K562 (cell line): ENCODE measurements around the gene HERPUD2. TPM values are rescaled to one million over a fixed set of nuclear protein-coding genes. Genes with fewer than 3 reads are reported as not detected.
A peak's percentile ranks its signal among the peaks of the same experiment; 100 is the strongest.

Experiments
- BDP1 ChIP-seq: IDR thresholded peaks from 3 replicates; pipeline ENCODE4 v1.6.1; 2011; ENCODE audit not compliant: insufficient read length, insufficient read depth
- DPF2 ChIP-seq: fragments of 450-650 bp; IDR thresholded peaks from 2 replicates; pipeline ENCODE4 v1.6.1; 2016
- GATA2 ChIP-seq: sonication (generic); formaldehyde crosslinking; IDR thresholded peaks from 2 replicates; pipeline ENCODE4 v1.4.0; 2020; ENCODE audit warnings: mild to moderate bottlenecking, missing genetic modification reagents
- MAZ ChIP-seq, 2 experiments: fragments of 450-650 bp in 1 of 2; sonication (generic) in 1 of 2; formaldehyde crosslinking; IDR thresholded peaks in 1 of 2; conservative IDR thresholded peaks in 1 of 2; 2 replicates each; pipeline versions ENCODE4 v1.4.0 to v1.5.0; 2020; ENCODE audit warnings: mild to moderate bottlenecking in 1 of 2, missing genetic modification reagents in 1 of 2
- RAD51 ChIP-seq: fragments of 450-650 bp; IDR thresholded peaks from 2 replicates; pipeline ENCODE4 v1.7.1; 2016; ENCODE audit warnings: low read depth, mild to moderate bottlenecking, borderline replicate concordance
- SMAD4 ChIP-seq: fragments of 250-450 bp; sonication (Bioruptor Pico); conservative IDR thresholded peaks from 2 replicates; pipeline ENCODE4 v1.8.0; 2021; ENCODE audit warnings: inconsistent platforms, mild to moderate bottlenecking, moderate library complexity
- STAG1 ChIP-seq: sonication (generic); formaldehyde crosslinking; IDR thresholded peaks from 2 replicates; pipeline ENCODE4 v1.5.0; 2020; ENCODE audit warnings: missing genetic modification reagents, borderline replicate concordance
- ZEB2 ChIP-seq: fragments of 450-650 bp; IDR thresholded peaks from 2 replicates; pipeline ENCODE4 v1.6.1; 2016
- polyA plus RNA-seq, 8 experiments: library from polyadenylated mRNA; depleted of rRNA in 4 of 8; stranded (reverse) in 5 of 8; unstranded in 3 of 8; fragments of >200 nt; fragmentation: Nextera tagmentation in 2 of 8; fragmentation: Illumina TruSeq in 1 of 8; extraction: Ambion mirVana in 2 of 8; extraction: Trizol in 1 of 8; gene quantifications; 2 replicates each; pipeline versions ENCODE4 v1.2.1 to v1.2.3, GENCODE V29; 2011 to 2014; ENCODE audit warnings: inconsistent platforms in 1 of 8, missing spikeins in 1 of 8
- total RNA-seq, 7 experiments: library from RNA; depleted of rRNA in 6 of 7; stranded (reverse); fragments of >200 nt in 6 of 7; fragmentation: Illumina TruSeq in 2 of 7; extraction: Trizol in 2 of 7; gene quantifications; 2 replicates each; pipeline versions ENCODE4 v1.2.1 to v1.2.3, GENCODE V29; 2011 to 2021; ENCODE audit warnings: low replicate concordance in 1 of 7
- TF ChIP-seq, protein P1 (sequence below): fragments of 150-350 bp; conservative IDR thresholded peaks from 2 replicates; pipeline ENCODE4 v1.6.1; 2014; ENCODE audit warnings: low read length
- TF ChIP-seq, protein P2 (sequence below): IDR thresholded peaks from 2 replicates; pipeline ENCODE4 v1.6.1; 2011; ENCODE audit warnings: borderline replicate concordance, low read depth, mild to moderate bottlenecking, moderate library complexity, low read length; ENCODE audit not compliant: insufficient read depth, poor library complexity, severe bottlenecking
- TF ChIP-seq, protein P3 (sequence below), 3 experiments: fragments of 200-800 bp in 1 of 3; sonication (Bioruptor generic) in 1 of 3; sonication (generic) in 1 of 3; formaldehyde crosslinking in 1 of 3; IDR thresholded peaks; 2 replicates each; pipeline versions ENCODE4 v1.6.1 to v1.8.0; 2016 to 2022; ENCODE audit warnings: mild to moderate bottlenecking in 2 of 3, missing compliant biosample characterization in 2 of 3, missing genetic modification characterization in 2 of 3, missing genetic modification reagents in 1 of 3
- TF ChIP-seq, protein P4 (sequence below), 2 experiments: IDR thresholded peaks; 2 replicates each; pipeline ENCODE4 v1.6.1; 2011; ENCODE audit warnings: borderline replicate concordance in 1 of 2, control low read depth in 1 of 2, low read depth in 1 of 2, low read length in 1 of 2, mild to moderate bottlenecking in 1 of 2, mixed read lengths in 1 of 2, moderate library complexity in 1 of 2; ENCODE audit not compliant: insufficient read depth in 1 of 2, insufficient read length in 1 of 2, poor library complexity in 1 of 2, severe bottlenecking in 1 of 2; ENCODE audit errors: extremely low read depth in 1 of 2

Gene HERPUD2
- total and polyA plus RNA-seq, 9 of the 15 experiments (the other 6 are each of a cell fraction or from before 2014, with no cell fraction given): 4.1 to 28.5 (median 12.3) TPM

DNA sequence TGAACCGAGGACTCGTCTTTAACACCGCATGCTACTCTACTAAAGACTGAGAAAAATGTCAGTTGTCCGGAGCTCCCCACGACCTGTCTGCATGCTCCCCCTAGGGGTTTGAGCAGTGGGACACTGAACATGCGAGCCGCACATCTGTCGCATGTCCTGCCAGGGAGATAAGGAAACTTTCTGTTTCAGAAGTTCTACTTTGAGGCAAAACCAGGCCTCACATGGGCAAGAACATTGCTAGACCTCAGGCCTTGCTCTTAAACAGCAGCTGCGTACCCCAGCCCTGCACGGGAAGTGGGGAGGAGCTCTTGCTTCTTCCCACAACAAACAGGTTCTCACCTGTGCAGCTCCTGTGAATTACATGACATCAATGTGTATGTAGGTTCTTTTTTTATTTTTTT lies 30.3 kb upstream of the HERPUD2 start (continued):
- TF ChIP-seq, protein P1, sequence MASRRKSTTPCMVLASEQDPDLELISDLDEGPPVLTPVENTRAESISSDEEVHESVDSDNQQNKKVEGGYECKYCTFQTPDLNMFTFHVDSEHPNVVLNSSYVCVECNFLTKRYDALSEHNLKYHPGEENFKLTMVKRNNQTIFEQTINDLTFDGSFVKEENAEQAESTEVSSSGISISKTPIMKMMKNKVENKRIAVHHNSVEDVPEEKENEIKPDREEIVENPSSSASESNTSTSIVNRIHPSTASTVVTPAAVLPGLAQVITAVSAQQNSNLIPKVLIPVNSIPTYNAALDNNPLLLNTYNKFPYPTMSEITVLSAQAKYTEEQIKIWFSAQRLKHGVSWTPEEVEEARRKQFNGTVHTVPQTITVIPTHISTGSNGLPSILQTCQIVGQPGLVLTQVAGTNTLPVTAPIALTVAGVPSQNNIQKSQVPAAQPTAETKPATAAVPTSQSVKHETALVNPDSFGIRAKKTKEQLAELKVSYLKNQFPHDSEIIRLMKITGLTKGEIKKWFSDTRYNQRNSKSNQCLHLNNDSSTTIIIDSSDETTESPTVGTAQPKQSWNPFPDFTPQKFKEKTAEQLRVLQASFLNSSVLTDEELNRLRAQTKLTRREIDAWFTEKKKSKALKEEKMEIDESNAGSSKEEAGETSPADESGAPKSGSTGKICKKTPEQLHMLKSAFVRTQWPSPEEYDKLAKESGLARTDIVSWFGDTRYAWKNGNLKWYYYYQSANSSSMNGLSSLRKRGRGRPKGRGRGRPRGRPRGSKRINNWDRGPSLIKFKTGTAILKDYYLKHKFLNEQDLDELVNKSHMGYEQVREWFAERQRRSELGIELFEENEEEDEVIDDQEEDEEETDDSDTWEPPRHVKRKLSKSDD: no peak
- TF ChIP-seq GATA2 (CRISPR knock-in tag) (peak; percentile 50), STAG1 (CRISPR knock-in tag) (no peak), BDP1 (no peak), ZEB2 (no peak), RAD51 (no peak), SMAD4 (CRISPR knock-in tag) (0 out of 2 replicates have a peak, but pooled peaks have one; percentile 18), MAZ (CRISPR knock-in tag; conservative IDR thresholded peaks at IDR 0.05 in 1 of 2, IDR thresholded peaks at IDR 0.05 in 1 of 2) (0 out of 4 replicates have a peak, but pooled peaks of 1 of the 2 experiments have one; percentile 20), DPF2 (peak; percentile 10; the same call in 1 of the 2 replicates)
- TF ChIP-seq, protein P2, sequence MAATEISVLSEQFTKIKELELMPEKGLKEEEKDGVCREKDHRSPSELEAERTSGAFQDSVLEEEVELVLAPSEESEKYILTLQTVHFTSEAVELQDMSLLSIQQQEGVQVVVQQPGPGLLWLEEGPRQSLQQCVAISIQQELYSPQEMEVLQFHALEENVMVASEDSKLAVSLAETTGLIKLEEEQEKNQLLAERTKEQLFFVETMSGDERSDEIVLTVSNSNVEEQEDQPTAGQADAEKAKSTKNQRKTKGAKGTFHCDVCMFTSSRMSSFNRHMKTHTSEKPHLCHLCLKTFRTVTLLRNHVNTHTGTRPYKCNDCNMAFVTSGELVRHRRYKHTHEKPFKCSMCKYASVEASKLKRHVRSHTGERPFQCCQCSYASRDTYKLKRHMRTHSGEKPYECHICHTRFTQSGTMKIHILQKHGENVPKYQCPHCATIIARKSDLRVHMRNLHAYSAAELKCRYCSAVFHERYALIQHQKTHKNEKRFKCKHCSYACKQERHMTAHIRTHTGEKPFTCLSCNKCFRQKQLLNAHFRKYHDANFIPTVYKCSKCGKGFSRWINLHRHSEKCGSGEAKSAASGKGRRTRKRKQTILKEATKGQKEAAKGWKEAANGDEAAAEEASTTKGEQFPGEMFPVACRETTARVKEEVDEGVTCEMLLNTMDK: peak; percentile 75
- TF ChIP-seq, protein P3, sequence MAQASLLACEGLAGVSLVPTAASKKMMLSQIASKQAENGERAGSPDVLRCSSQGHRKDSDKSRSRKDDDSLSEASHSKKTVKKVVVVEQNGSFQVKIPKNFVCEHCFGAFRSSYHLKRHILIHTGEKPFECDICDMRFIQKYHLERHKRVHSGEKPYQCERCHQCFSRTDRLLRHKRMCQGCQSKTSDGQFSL (CRISPR knock-in tag; IDR thresholded peaks at IDR 0.05): no peak
- TF ChIP-seq, protein P3 (tag; IDR thresholded peaks at IDR 0.05): no peak
- TF ChIP-seq, protein P4, sequence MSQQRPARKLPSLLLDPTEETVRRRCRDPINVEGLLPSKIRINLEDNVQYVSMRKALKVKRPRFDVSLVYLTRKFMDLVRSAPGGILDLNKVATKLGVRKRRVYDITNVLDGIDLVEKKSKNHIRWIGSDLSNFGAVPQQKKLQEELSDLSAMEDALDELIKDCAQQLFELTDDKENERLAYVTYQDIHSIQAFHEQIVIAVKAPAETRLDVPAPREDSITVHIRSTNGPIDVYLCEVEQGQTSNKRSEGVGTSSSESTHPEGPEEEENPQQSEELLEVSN (IDR thresholded peaks at IDR 0.05; ENCODE audit: borderline replicate concordance in 1 of 2, extremely low read depth in 1 of 2, insufficient read depth in 1 of 2, insufficient read length in 1 of 2, low read depth in 1 of 2, low read length in 1 of 2, poor library complexity in 1 of 2, severe bottlenecking in 1 of 2): peak in 1 of 2 experiments; percentile 69
